ENCODE measurements around the gene SLC13A3.

The SLC13A3 gene

GRCh38 chr20:46635514-46636136 lies 15.6 kb downstream of the SLC13A3 start:
- no peak for DNase-seq (ENCODE audit: low read depth in 3 of 3)

- no peak for DNase-seq (ENCODE audit: low read depth in 3 of 3)
These were observed 16.7 kb downstream of the SLC13A3 start for GRCh38 chr20:46634528-46634927.

- DNase-seq (ENCODE audit: low read depth in 3 of 3): no peak
These were observed 19.3 kb downstream of the SLC13A3 start for GRCh38 chr20:46631874-46632446.

GRCh38 chr20:46631212-46631869 lies 19.9 kb downstream of the SLC13A3 start:
- no peak for DNase-seq (ENCODE audit: low read depth in 3 of 3)

GRCh38 chr20:46630306-46630705 lies 21.0 kb downstream of the SLC13A3 start:
- no peak for DNase-seq (ENCODE audit: low read depth in 3 of 3)

GRCh38 chr20:46629341-46629740 lies 21.9 kb downstream of the SLC13A3 start:
- no peak for DNase-seq (ENCODE audit: low read depth in 3 of 3)

GRCh38 chr20:46627234-46627633 lies 24.0 kb downstream of the SLC13A3 start:
- DNase-seq (ENCODE audit: low read depth in 3 of 3): no peak

GRCh38 chr20:46626758-46627157 lies 24.5 kb downstream of the SLC13A3 start:
- no peak for DNase-seq (ENCODE audit: low read depth in 3 of 3)

GRCh38 chr20:46625875-46626373 lies 25.3 kb downstream of the SLC13A3 start:
- no peak for DNase-seq (ENCODE audit: low read depth in 3 of 3)

- no peak for DNase-seq (ENCODE audit: low read depth in 3 of 3)
These were observed 26.3 kb downstream of the SLC13A3 start for GRCh38 chr20:46624946-46625345.

- no peak for DNase-seq (ENCODE audit: low read depth in 3 of 3)
These were observed 29.1 kb downstream of the SLC13A3 start for GRCh38 chr20:46622165-46622564.

GRCh38 chr20:46621492-46621891 lies 29.8 kb downstream of the SLC13A3 start:
- DNase-seq (ENCODE audit: low read depth in 3 of 3): no peak

GRCh38 chr20:46619445-46619844 lies 31.8 kb downstream of the SLC13A3 start:
- no peak for DNase-seq (ENCODE audit: low read depth in 3 of 3)

GRCh38 chr20:46618316-46619100 lies 32.8 kb downstream of the SLC13A3 start:
- DNase-seq (ENCODE audit: low read depth in 3 of 3): no peak

- DNase-seq (ENCODE audit: low read depth in 3 of 3): no peak
These were observed 36.8 kb downstream of the SLC13A3 start for GRCh38 chr20:46614503-46614902.

- DNase-seq (ENCODE audit: low read depth in 3 of 3): no peak
These were observed 41.1 kb downstream of the SLC13A3 start for GRCh38 chr20:46610145-46610544.

GRCh38 chr20:46609043-46609442 lies 42.2 kb downstream of the SLC13A3 start:
- DNase-seq (ENCODE audit: low read depth in 3 of 3): no peak

GRCh38 chr20:46607849-46608497 lies 43.3 kb downstream of the SLC13A3 start:
- DNase-seq (ENCODE audit: low read depth in 3 of 3): no peak

GRCh38 chr20:46607191-46607848 lies 43.9 kb downstream of the SLC13A3 start:
- DNase-seq (ENCODE audit: low read depth in 3 of 3): no peak

GRCh38 chr20:46606817-46607190 lies 44.5 kb downstream of the SLC13A3 start:
- DNase-seq (ENCODE audit: low read depth in 3 of 3): no peak
